ENCODE data around the gene MAP2K4.
A peak's percentile ranks its signal among the peaks of the same experiment; 100 is the strongest.

The MAP2K4 gene

GRCh38 chr17:11997147-11997971 is 23.3 kb upstream of the MAP2K4 start, which contains the start of gene ZNF18 (continued):
- TF ChIP-seq, protein P1, sequence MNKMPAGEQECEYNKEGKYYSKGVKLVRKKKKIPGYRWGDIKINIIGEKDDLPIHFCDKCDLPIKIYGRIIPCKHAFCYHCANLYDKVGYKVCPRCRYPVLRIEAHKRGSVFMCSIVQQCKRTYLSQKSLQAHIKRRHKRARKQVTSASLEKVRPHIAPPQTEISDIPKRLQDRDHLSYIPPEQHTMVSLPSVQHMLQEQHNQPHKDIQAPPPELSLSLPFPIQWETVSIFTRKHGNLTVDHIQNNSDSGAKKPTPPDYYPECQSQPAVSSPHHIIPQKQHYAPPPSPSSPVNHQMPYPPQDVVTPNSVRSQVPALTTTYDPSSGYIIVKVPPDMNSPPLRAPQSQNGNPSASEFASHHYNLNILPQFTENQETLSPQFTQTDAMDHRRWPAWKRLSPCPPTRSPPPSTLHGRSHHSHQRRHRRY (tag by site-specific recombination; IDR thresholded peaks at IDR 0.05): no peak
- TF ChIP-seq ZNF624 (tag by site-specific recombination; IDR thresholded peaks at IDR 0.05) (no peak), ZNF521 (tag by site-specific recombination; IDR thresholded peaks at IDR 0.05) (no peak), YY2 (tag by site-specific recombination; IDR thresholded peaks at IDR 0.05) (peak; percentile 67), BCL11B (tag by site-specific recombination; IDR thresholded peaks at IDR 0.05; ENCODE audit: low read depth) (no peak), ZNF214 (tag by site-specific recombination; IDR thresholded peaks at IDR 0.05; ENCODE audit: borderline replicate concordance) (no peak), ZNF121 (tag by site-specific recombination; IDR thresholded peaks at IDR 0.05) (no peak), EGR2 (tag by site-specific recombination; IDR thresholded peaks at IDR 0.05; ENCODE audit: low read depth) (no peak), ZNF654 (tag by site-specific recombination; IDR thresholded peaks at IDR 0.05; ENCODE audit: low read depth) (no peak), ZBTB1 (tag by site-specific recombination; IDR thresholded peaks at IDR 0.05) (0 out of 2 replicates have a peak, but pooled peaks have one; percentile 45), ZNF280C (tag by site-specific recombination; IDR thresholded peaks at IDR 0.05) (no peak), ZBTB17 (tag by site-specific recombination; IDR thresholded peaks at IDR 0.05) (peak; percentile 68), ZNF239 (tag by site-specific recombination; IDR thresholded peaks at IDR 0.05) (no peak), ZNF280D (tag by site-specific recombination; IDR thresholded peaks at IDR 0.05) (peak; percentile 14; the same call in 1 of the 2 replicates), ZNF623 (tag by site-specific recombination; IDR thresholded peaks at IDR 0.05) (peak; percentile 15; the same call in 1 of the 2 replicates), PATZ1 (tag by site-specific recombination; IDR thresholded peaks at IDR 0.05) (peak; percentile 80; the same call in 1 of the 2 replicates), KLF8 (tag by site-specific recombination; IDR thresholded peaks at IDR 0.05) (peak; percentile 73; the same call in 1 of the 2 replicates), ZNF747 (tag by site-specific recombination; IDR thresholded peaks at IDR 0.05) (no peak), ZNF777 (tag by site-specific recombination; IDR thresholded peaks at IDR 0.05; ENCODE audit: borderline replicate concordance) (no peak; the same call in 1 of the 2 replicates), ZBTB8A (tag by site-specific recombination; IDR thresholded peaks at IDR 0.05) (peak; percentile 91), ZNF266 (tag by site-specific recombination; IDR thresholded peaks at IDR 0.05; ENCODE audit: low read depth) (no peak), HOXA7 (CRISPR knock-in tag; IDR thresholded peaks at IDR 0.05; ENCODE audit: borderline replicate concordance) (no peak), ZNF571 (tag by site-specific recombination; IDR thresholded peaks at IDR 0.05) (no peak), ZSCAN5A (tag by site-specific recombination; IDR thresholded peaks at IDR 0.05) (peak; percentile 19; the same call in 1 of the 2 replicates), ZNF426 (tag by site-specific recombination; IDR thresholded peaks at IDR 0.05) (no peak), ZNF114 (tag by site-specific recombination; IDR thresholded peaks at IDR 0.05) (no peak)
- TF ChIP-seq, protein P2, sequence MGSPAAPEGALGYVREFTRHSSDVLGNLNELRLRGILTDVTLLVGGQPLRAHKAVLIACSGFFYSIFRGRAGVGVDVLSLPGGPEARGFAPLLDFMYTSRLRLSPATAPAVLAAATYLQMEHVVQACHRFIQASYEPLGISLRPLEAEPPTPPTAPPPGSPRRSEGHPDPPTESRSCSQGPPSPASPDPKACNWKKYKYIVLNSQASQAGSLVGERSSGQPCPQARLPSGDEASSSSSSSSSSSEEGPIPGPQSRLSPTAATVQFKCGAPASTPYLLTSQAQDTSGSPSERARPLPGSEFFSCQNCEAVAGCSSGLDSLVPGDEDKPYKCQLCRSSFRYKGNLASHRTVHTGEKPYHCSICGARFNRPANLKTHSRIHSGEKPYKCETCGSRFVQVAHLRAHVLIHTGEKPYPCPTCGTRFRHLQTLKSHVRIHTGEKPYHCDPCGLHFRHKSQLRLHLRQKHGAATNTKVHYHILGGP (tag by site-specific recombination; IDR thresholded peaks at IDR 0.05): no peak
- TF ChIP-seq, protein P3, sequence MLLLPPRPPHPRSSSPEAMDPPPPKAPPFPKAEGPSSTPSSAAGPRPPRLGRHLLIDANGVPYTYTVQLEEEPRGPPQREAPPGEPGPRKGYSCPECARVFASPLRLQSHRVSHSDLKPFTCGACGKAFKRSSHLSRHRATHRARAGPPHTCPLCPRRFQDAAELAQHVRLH (tag by site-specific recombination; IDR thresholded peaks at IDR 0.05): 0 out of 2 replicates have a peak, but pooled peaks have one; percentile 10
